ENCODE results near the gene PLAAT2. TPM values are rescaled to one million over a fixed set of nuclear protein-coding genes. Genes with fewer than 3 reads are reported as not detected.
"Not testable (repeated sequence)": the region's sequence is repeated elsewhere in the genome, so short reads cannot be mapped to it uniquely, and the experiment has no call there.

PLAAT2 gene
- total RNA-seq, 1 donor from 2014 or later, result not detected

- TF ChIP-seq, protein P1, sequence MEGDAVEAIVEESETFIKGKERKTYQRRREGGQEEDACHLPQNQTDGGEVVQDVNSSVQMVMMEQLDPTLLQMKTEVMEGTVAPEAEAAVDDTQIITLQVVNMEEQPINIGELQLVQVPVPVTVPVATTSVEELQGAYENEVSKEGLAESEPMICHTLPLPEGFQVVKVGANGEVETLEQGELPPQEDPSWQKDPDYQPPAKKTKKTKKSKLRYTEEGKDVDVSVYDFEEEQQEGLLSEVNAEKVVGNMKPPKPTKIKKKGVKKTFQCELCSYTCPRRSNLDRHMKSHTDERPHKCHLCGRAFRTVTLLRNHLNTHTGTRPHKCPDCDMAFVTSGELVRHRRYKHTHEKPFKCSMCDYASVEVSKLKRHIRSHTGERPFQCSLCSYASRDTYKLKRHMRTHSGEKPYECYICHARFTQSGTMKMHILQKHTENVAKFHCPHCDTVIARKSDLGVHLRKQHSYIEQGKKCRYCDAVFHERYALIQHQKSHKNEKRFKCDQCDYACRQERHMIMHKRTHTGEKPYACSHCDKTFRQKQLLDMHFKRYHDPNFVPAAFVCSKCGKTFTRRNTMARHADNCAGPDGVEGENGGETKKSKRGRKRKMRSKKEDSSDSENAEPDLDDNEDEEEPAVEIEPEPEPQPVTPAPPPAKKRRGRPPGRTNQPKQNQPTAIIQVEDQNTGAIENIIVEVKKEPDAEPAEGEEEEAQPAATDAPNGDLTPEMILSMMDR (IDR thresholded peaks at IDR 0.05), result no peak
- H3K27me3 Mint-ChIP-seq (ENCODE audit: unreplicated experiment), result peaks cover 58% of the 10 kb centered on the region
- DNase-seq (ENCODE audit: extremely low spot score, unreplicated experiment), result no peak
- H3K9me3 Mint-ChIP-seq (ENCODE audit: unreplicated experiment), result no peaks in the 10 kb centered on the region
- H3K27ac Mint-ChIP-seq (ENCODE audit: unreplicated experiment), result no peak overlapping the region
- H3K4me3 Mint-ChIP-seq (ENCODE audit: unreplicated experiment), result no peak overlapping the region
- peaks cover 1% of the 10 kb centered on the region for H3K4me1 Mint-ChIP-seq (ENCODE audit: unreplicated experiment)
- no peaks in the 10 kb centered on the region for H3K36me3 Mint-ChIP-seq (ENCODE audit: unreplicated experiment)
Observed at GRCh38 chr11:63530021-63530420, 33.2 kb downstream of the PLAAT2 start.

DNA sequence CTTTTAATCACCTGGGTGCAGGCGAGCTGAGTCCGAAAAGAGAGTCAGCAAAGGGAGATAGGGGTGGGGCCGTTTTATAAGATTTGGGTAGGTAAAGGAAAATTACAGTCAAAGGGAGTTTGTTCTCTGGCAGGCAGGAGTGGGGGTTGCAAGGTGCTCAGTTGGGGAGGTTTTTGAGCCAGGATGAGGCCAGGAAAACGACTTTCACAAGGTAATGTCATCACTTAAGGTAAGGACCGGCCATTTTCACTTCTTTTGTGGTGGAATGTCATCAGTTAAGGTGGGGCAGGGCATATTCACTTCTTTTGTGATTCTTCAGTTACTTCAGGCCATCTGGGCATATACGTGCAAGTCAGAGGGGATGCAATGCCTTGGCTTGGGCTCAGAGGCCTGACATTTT, 33.8 kb downstream of the PLAAT2 start:
- H3K27ac Mint-ChIP-seq (ENCODE audit: unreplicated experiment); H3K4me3 Mint-ChIP-seq (ENCODE audit: unreplicated experiment); H3K9me3 Mint-ChIP-seq (ENCODE audit: unreplicated experiment); H3K4me1 Mint-ChIP-seq (ENCODE audit: unreplicated experiment); H3K36me3 Mint-ChIP-seq (ENCODE audit: unreplicated experiment); DNase-seq (ENCODE audit: extremely low spot score, unreplicated experiment): not testable (repeated sequence)
- peaks cover 55% of the 10 kb centered on the region for H3K27me3 Mint-ChIP-seq (ENCODE audit: unreplicated experiment)

DNA sequence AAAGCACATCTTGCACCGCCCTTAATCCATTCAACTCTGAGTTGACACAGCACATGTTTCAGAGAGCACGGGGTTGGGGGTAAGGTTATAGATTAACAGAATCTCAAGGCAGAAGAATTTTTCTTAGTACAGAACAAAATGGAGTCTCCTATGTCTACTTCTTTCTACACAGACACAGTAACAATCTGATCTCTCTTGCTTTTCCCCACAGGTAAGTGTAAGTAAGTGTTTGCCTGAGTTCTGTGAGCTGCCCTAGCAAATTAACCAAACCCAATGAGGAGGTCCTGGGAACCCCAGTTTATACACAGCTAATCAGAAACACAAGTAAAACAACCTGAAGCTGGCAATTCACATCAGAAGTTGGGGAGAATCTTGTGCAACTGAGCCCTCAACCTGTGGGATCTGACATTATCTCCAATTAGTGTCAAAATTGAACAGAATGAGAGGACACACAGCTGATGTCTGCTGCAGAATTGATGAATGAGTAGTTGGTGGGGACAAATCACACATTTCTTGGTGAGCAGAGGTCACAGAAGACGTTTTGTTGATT, 34.4 kb downstream of the PLAAT2 start:
- not testable (repeated sequence) for H3K27ac Mint-ChIP-seq (ENCODE audit: unreplicated experiment); H3K4me3 Mint-ChIP-seq (ENCODE audit: unreplicated experiment); DNase-seq (ENCODE audit: extremely low spot score, unreplicated experiment); H3K36me3 Mint-ChIP-seq (ENCODE audit: unreplicated experiment); H3K9me3 Mint-ChIP-seq (ENCODE audit: unreplicated experiment); H3K4me1 Mint-ChIP-seq (ENCODE audit: unreplicated experiment)
- H3K27me3 Mint-ChIP-seq (ENCODE audit: unreplicated experiment), result peaks cover 50% of the 10 kb centered on the region

DNA sequence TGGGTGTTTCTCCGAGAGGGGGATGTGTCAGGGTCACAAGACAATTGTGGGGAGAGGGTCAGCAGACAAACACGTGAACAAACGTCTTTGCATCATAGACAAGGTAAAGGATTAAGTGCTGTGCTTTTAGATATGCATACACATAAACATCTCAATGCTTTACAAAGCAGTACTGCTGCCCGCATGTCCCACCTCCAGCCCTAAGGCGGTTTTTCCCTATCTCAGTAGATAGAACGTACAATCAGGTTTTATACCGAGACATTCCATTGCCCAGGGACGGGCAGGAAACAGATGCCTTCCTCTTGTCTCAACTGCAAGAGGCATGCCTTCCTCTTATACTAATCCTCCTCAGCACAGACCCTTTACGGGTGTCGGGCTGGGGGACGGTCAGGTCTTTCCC, 35.0 kb downstream of the PLAAT2 start:
- H3K27ac Mint-ChIP-seq (ENCODE audit: unreplicated experiment); DNase-seq (ENCODE audit: extremely low spot score, unreplicated experiment); H3K9me3 Mint-ChIP-seq (ENCODE audit: unreplicated experiment); H3K36me3 Mint-ChIP-seq (ENCODE audit: unreplicated experiment); H3K4me1 Mint-ChIP-seq (ENCODE audit: unreplicated experiment); H3K4me3 Mint-ChIP-seq (ENCODE audit: unreplicated experiment): not testable (repeated sequence)
- H3K27me3 Mint-ChIP-seq (ENCODE audit: unreplicated experiment), result peaks cover 48% of the 10 kb centered on the region

GRCh38 chr11:63527667-63528066, 35.5 kb downstream of the PLAAT2 start:
- H3K27me3 Mint-ChIP-seq (ENCODE audit: unreplicated experiment), result peaks cover 46% of the 10 kb centered on the region
- no peak overlapping the region for H3K4me3 Mint-ChIP-seq (ENCODE audit: unreplicated experiment)
- H3K27ac Mint-ChIP-seq (ENCODE audit: unreplicated experiment), result no peak overlapping the region
- peaks cover 1% of the 10 kb centered on the region for H3K4me1 Mint-ChIP-seq (ENCODE audit: unreplicated experiment)
- DNase-seq (ENCODE audit: extremely low spot score, unreplicated experiment), result no peak
- no peaks in the 10 kb centered on the region for H3K36me3 Mint-ChIP-seq (ENCODE audit: unreplicated experiment)
- TF ChIP-seq, protein P1 (IDR thresholded peaks at IDR 0.05), result no peak
- H3K9me3 Mint-ChIP-seq (ENCODE audit: unreplicated experiment), result no peaks in the 10 kb centered on the region

DNA sequence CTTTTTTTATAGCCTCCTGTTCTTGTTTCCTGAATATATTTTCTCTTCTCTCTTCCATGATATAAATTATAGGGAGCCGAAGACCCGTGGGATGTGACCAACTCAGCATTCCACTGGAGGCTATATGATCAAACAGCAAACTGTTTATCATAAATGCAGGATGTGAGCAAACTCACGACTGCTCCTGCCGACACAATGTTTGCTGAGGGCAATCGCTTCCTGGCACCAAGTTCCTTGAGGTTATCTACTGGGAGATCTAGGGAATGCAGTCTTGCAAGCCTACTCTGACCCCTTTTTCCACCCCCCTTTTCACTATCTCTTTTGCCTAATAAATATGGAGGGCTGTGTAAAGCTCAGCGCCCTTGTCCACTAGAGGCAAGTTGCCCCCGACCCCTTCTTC, 40.0 kb downstream of the PLAAT2 start:
- Mint-ChIP-seq H3K9me3 (ENCODE audit: unreplicated experiment) (no peaks in the 10 kb centered on the region), H3K27me3 (ENCODE audit: unreplicated experiment) (peaks cover 36% of the 10 kb centered on the region), H3K4me3 (ENCODE audit: unreplicated experiment) (no peak overlapping the region), H3K36me3 (ENCODE audit: unreplicated experiment) (no peaks in the 10 kb centered on the region), H3K4me1 (ENCODE audit: unreplicated experiment) (peaks cover 4% of the 10 kb centered on the region), H3K27ac (ENCODE audit: unreplicated experiment) (no peak overlapping the region)
- DNase-seq (ENCODE audit: extremely low spot score, unreplicated experiment), result no peak
- TF ChIP-seq, protein P1 (IDR thresholded peaks at IDR 0.05), result no peak

DNA sequence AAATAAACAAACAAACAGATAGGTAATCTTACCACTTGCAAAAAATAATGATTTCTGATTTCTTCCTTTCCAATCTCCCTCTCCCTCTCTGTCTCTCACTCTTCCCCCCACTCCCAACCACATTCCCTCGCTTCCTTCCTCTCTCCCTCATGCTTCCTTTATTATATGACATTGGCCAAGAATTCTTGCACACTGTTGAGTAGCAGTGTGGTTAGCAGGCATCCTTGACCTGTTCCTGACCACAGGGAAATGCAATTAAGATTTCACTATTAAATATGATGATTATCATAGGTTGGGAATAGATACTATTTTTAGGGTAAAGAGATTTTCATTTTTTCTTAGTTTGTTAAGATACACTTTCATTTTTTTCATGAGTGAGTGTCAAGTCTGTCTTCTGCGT, 41.3 kb downstream of the PLAAT2 start:
- Mint-ChIP-seq H3K27ac (ENCODE audit: unreplicated experiment) (no peak overlapping the region), H3K27me3 (ENCODE audit: unreplicated experiment) (peaks cover 28% of the 10 kb centered on the region), H3K36me3 (ENCODE audit: unreplicated experiment) (no peaks in the 10 kb centered on the region), H3K4me3 (ENCODE audit: unreplicated experiment) (no peak overlapping the region), H3K9me3 (ENCODE audit: unreplicated experiment) (no peaks in the 10 kb centered on the region), H3K4me1 (ENCODE audit: unreplicated experiment) (peaks cover 4% of the 10 kb centered on the region)
- no peak for DNase-seq (ENCODE audit: extremely low spot score, unreplicated experiment)
- TF ChIP-seq, protein P1 (IDR thresholded peaks at IDR 0.05), result no peak

All from osteocyte (in vitro differentiated cells).